Muscle layer of colon (tissue), 2 donors: Measurements from ENCODE around the gene MC3R.

Source experiments
- H3K27ac ChIP-seq: one replicate; pipeline ENCODE4 v1.7.0; 2013; ENCODE audit warnings: low read depth, mild to moderate bottlenecking, low read length, moderate library complexity
- H3K27me3 ChIP-seq, 2 donors: one replicate each; pipeline ENCODE4 v1.7.0; 2013; ENCODE audit warnings: low read length in 2 of 2, mild to moderate bottlenecking in 2 of 2; ENCODE audit not compliant: insufficient read depth in 2 of 2, control insufficient read depth in 1 of 2
- H3K36me3 ChIP-seq: one replicate; pipeline ENCODE4 v1.7.0; 2013; ENCODE audit warnings: mild to moderate bottlenecking, low read length; ENCODE audit not compliant: insufficient read depth
- H3K4me1 ChIP-seq: one replicate; pipeline ENCODE4 v1.7.0; 2013; ENCODE audit warnings: mild to moderate bottlenecking, low read length; ENCODE audit not compliant: insufficient read depth
- H3K4me3 ChIP-seq, 2 donors: one replicate each; pipeline ENCODE4 v1.7.0; 2013; ENCODE audit warnings: low read length in 2 of 2, low read depth in 1 of 2, mild to moderate bottlenecking in 1 of 2, moderate library complexity in 1 of 2
- H3K9ac ChIP-seq: one replicate; pipeline ENCODE4 v1.7.0; 2013; ENCODE audit warnings: low read length
- H3K9me3 ChIP-seq: one replicate; pipeline ENCODE4 v1.7.0; 2013; ENCODE audit warnings: mild to moderate bottlenecking, low read length
- donor health status: abdominal sarcoma.
- donor health status: Adenocarcinoma of cecum.

Gene MC3R

GRCh38 chr20:56257604-56258003 lies 9.1 kb downstream of the MC3R start:
- H3K27ac ChIP-seq: no peak overlapping the region
- H3K36me3 ChIP-seq: no peaks in the 10 kb centered on the region
- no peaks in the 10 kb centered on the region for H3K27me3 ChIP-seq

GRCh38 chr20:56259948-56260347 lies 11.4 kb downstream of the MC3R start:
- H3K9ac ChIP-seq: no peak overlapping the region
- H3K4me1 ChIP-seq: no peaks in the 10 kb centered on the region
- no peak overlapping the region for H3K4me3 ChIP-seq
- H3K27ac ChIP-seq: no peak overlapping the region
- no peaks in the 10 kb centered on the region for H3K9me3 ChIP-seq
- no peaks in the 10 kb centered on the region for H3K36me3 ChIP-seq
- H3K27me3 ChIP-seq: no peaks in the 10 kb centered on the region

More at GRCh38 chr20:56257604-56258003, 9.1 kb downstream of the MC3R start:
- Histone ChIP-seq H3K4me1 (no peaks in the 10 kb centered on the region), H3K9ac (no peak overlapping the region), H3K4me3 (no peak overlapping the region), H3K9me3 (no peaks in the 10 kb centered on the region)

GRCh38 chr20:56268536-56268935 lies 20.0 kb downstream of the MC3R start:
- no peak overlapping the region for H3K4me3 ChIP-seq
- no peaks in the 10 kb centered on the region for H3K27me3 ChIP-seq
- no peak overlapping the region for H3K27ac ChIP-seq
- no peaks in the 10 kb centered on the region for H3K36me3 ChIP-seq
- H3K9me3 ChIP-seq: no peaks in the 10 kb centered on the region
- no peak overlapping the region for H3K9ac ChIP-seq
- no peaks in the 10 kb centered on the region for H3K4me1 ChIP-seq

GRCh38 chr20:56271974-56272373 lies 23.4 kb downstream of the MC3R start:
- Histone ChIP-seq H3K4me1 (no peaks in the 10 kb centered on the region), H3K9me3 (no peaks in the 10 kb centered on the region), H3K27me3 (no peaks in the 10 kb centered on the region), H3K4me3 (no peak overlapping the region), H3K27ac (no peak overlapping the region), H3K36me3 (no peaks in the 10 kb centered on the region), H3K9ac (no peak overlapping the region)

- Histone ChIP-seq H3K27me3 (no peaks in the 10 kb centered on the region), H3K4me1 (no peaks in the 10 kb centered on the region), H3K27ac (no peak overlapping the region), H3K9ac (no peak overlapping the region), H3K4me3 (no peak overlapping the region), H3K36me3 (no peaks in the 10 kb centered on the region), H3K9me3 (no peaks in the 10 kb centered on the region)
Observed at GRCh38 chr20:56273491-56273890, 25.0 kb downstream of the MC3R start.

- no peaks in the 10 kb centered on the region for H3K27me3 ChIP-seq
- no peaks in the 10 kb centered on the region for H3K9me3 ChIP-seq
- no peak overlapping the region for H3K9ac ChIP-seq
- H3K4me1 ChIP-seq: no peaks in the 10 kb centered on the region
- H3K4me3 ChIP-seq: no peak overlapping the region
- no peak overlapping the region for H3K27ac ChIP-seq
- no peaks in the 10 kb centered on the region for H3K36me3 ChIP-seq
Observed at GRCh38 chr20:56274156-56274555, 25.6 kb downstream of the MC3R start.

- Histone ChIP-seq H3K36me3 (no peaks in the 10 kb centered on the region), H3K9ac (no peak overlapping the region), H3K27ac (no peak overlapping the region), H3K9me3 (no peaks in the 10 kb centered on the region), H3K4me1 (no peaks in the 10 kb centered on the region), H3K4me3 (no peak overlapping the region), H3K27me3 (no peaks in the 10 kb centered on the region)
Observed at GRCh38 chr20:56278196-56278595, 29.7 kb downstream of the MC3R start.

- Histone ChIP-seq H3K27ac (no peak overlapping the region), H3K27me3 (no peaks in the 10 kb centered on the region), H3K9me3 (no peaks in the 10 kb centered on the region), H3K36me3 (no peaks in the 10 kb centered on the region), H3K9ac (no peak overlapping the region), H3K4me1 (no peaks in the 10 kb centered on the region), H3K4me3 (no peak overlapping the region)
Observed at GRCh38 chr20:56285496-56285895, 37.0 kb downstream of the MC3R start.

- Histone ChIP-seq H3K27me3 (no peaks in the 10 kb centered on the region), H3K9me3 (no peaks in the 10 kb centered on the region), H3K36me3 (no peaks in the 10 kb centered on the region), H3K27ac (no peak overlapping the region), H3K9ac (no peak overlapping the region), H3K4me1 (no peaks in the 10 kb centered on the region), H3K4me3 (no peak overlapping the region)
Observed at GRCh38 chr20:56289652-56290051, 41.1 kb downstream of the MC3R start.

GRCh38 chr20:56299362-56299761 lies 50.8 kb downstream of the MC3R start:
- Histone ChIP-seq H3K27me3 (no peaks in the 10 kb centered on the region), H3K27ac (no peak overlapping the region), H3K36me3 (no peaks in the 10 kb centered on the region), H3K4me1 (no peaks in the 10 kb centered on the region), H3K9me3 (no peaks in the 10 kb centered on the region), H3K9ac (no peak overlapping the region), H3K4me3 (no peak overlapping the region)
